M059J (cell line): ENCODE results near the gene SEC14L5. TPM values are rescaled to one million over a fixed set of nuclear protein-coding genes. Genes with fewer than 3 reads are reported as not detected.

Experiments used
- DNase-seq: peaks from one replicate; pipeline ENCODE4 v3.0.0-alpha.2; 2012; ENCODE audit warnings: low read depth
- total RNA-seq: library from RNA; depleted of rRNA; stranded (reverse); fragments of >200 nt; shearing (Covaris generic); gene quantifications from 2 replicates; pipeline ENCODE4 v1.2.3, GENCODE V29; 2014

SEC14L5 gene
- total RNA-seq, 1 experiment from 2014 or later: 0.02 TPM

DNA sequence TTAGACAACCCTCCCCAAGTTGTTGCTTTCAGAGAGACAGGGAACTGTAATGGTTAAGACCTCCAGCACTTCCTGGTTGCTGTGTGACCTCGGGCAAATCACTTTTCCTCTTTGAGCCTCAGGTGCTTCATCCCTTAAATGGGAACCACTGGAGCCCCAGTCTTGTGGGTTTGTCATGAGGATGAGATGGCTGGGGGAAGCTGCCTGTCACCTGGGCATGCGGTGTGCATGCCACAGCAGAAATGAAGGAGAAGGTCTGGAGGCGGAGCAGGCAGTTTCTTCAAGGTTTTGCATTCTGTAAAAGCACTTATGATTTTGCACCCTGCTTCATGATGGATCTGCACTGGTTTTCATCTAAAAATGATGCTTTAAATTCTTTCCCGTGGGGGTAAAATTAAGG, 53.5 kb downstream of the SEC14L5 start:
- DNase-seq: no peak

DNA sequence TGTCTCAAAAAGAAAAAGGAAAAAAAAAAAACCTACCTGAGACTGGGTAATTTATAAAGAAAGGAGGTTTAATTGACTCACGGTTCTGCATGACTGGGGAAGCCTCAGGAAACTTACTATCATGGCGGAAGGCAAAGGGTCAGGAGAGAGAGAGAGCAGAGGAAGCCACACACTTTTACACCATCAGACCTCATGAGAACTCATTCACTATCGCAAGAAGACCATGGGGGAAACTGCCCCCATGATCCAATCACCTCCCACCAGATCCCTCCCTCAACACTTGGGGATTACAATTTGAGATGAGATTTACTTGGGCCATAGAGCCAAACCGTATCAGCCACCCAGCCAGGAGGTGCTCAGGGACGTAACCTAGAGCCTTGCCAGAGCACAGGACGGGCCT, 54.8 kb downstream of the SEC14L5 start:
- no peak for DNase-seq

DNA sequence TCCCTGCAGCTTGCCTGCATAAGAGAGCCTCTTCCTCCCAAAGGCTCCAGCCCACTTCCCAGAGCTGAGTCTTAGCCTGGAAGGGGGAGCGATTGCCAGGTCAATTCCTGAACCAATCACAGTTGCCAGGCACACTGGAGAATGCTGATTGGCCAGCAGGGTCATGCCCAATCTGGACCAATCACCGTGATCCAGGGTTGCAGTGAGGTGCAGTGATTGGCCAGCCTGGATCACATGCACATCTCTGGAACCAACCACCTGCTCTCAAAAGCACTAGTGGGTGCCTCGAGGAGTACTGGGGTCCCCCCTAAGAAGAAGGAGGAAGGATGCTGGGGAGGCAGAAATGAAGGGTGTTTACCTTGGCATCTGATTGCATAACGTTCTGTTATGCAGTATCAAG, 57.2 kb downstream of the SEC14L5 start:
- no peak for DNase-seq

DNA sequence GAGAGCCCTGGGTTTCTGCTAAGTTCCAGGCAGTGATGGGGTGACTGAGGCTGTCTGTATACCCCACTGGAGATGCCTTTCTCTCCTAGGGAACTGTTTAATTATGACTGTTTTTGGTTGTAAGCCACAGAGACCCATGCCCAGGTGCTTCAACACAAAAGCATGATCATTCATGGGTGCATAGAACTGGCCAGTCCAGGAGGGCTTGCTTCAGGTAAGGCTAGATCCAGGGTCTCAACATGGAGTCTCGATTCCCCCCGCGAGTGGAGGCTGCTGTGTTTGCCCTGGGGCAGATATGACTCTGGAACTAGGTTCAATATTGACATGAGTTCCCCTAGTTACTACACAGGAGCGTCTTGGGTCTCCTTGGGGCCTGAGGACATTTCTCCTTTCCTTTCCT, 57.8 kb downstream of the SEC14L5 start:
- no peak for DNase-seq

DNA sequence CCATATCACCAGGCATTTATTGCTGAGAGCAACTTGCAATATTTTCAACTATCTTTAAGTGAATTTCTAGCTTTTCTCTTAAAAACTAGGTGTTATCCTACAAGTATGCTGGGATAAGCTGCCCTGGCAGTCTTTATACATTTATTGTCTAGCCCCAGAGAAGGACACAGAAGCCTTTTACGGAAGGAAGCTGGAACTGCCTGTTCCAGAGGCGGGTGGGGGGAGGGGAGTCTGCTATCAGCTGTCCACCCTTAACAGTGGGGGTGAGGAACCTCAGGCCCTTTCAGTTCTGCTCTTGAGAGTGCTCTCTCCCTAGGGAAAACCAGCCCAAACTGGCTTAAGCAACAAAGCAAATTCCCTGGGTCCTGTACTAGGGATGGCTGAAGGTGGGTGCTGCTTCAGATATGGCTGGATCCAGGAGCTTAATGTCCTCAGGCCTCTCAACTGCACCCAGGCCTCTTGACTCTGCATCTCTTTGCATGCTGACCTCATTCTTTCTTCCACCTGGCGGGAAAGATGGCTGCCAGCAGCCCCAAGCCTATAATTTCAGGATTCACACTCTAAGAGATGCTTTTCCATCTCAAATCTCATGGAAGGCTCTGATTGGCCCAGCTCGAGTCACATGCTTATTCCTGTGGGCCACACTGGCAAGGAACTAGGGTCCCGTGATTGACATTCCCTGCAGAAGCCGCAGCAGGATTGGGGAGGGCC, 59.0 kb downstream of the SEC14L5 start:
- DNase-seq: no peak

DNA sequence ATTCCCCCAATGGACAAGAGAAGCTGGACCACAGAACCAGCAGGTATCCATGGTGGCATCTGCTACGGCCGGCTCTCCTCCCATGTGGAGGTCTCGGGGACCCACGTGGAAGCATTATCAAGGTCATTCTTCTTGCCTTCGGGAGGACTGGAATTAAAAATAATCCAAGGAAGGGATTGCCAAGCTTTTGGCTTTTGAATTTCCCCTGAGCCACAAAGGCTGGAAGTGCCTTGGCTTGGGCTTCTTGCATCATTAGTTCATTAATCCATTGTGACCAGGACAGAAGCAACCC, 59.5 kb downstream of the SEC14L5 start:
- no peak for DNase-seq

DNA sequence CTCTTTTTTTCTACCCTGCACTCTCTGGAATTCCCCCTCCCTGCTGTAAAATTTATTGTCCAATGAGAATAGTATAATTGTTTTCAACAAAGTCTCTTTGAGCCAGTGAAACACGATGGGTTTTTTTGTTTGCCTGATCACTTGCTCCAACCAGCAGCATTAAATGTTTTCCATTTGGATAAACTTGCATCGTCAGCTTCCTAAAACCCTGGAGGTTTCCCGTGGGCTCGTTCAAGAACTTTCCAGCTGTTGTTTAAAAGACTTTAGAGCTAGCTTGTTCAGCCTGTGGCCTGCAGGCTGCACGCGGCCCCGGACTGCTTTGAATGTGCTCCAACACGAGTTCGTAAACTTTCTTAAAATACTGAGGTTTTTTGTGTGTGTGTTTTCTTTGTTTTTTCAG, 60.7 kb downstream of the SEC14L5 start:
- DNase-seq: no peak

DNA sequence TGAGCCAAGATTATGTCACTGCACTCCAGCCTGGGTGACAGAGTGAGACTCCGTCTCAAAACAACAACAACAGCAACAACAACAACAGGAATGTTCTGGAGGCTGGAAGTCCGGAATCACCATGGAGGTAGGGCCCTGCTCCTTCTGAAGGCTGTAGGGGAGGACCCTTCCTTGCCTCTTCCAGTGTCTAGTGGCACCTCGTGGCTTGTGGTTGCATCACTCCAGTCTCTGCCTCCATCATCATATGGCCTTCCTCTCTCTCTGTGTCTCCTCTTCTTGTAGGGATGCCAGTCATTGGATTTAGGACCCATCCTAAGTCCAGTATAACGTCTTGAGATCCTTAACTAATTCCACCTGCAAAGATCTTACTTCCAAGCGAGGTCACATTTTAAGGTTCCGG, 61.6 kb downstream of the SEC14L5 start:
- DNase-seq: no peak

DNA sequence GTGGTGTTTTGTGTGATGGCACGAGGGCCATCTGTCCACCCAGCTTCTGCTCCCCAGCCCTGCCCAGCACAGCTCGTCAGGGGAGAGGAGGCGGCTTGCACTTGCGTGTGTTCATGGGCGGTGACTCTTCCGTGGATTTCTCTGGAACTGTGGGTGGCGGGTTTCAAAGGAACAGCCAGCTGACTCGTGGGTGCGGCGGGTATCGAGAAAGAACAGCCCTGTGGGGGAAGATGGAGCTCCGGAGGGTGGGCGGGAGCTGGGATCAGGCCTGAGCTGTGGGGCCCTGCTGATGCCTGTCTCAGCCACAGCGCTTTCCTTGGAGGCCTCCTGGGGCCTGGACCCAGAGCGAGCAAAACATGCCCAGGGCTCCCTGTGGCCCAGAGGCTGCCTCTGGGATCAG, 62.4 kb downstream of the SEC14L5 start:
- DNase-seq: no peak

DNA sequence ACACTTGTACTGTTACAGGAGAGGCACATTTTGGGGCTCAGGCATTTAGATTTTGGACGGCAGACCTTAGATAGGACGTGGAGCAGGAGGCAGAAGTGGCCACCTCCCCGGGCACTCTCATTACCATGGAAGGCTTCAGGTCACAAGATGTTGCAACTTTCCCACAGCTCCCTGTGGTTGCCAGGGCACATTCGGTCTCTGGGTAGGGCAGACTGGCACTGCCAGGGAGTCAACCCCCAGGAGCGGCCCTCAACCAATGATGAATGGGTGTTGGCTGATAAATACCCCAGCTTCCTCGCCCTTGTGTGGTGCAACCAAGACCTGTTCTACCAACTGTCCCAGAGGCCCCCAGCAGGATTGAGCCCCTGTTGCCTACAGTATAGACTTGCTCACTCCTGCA, 64.4 kb downstream of the SEC14L5 start:
- DNase-seq: no peak

DNA sequence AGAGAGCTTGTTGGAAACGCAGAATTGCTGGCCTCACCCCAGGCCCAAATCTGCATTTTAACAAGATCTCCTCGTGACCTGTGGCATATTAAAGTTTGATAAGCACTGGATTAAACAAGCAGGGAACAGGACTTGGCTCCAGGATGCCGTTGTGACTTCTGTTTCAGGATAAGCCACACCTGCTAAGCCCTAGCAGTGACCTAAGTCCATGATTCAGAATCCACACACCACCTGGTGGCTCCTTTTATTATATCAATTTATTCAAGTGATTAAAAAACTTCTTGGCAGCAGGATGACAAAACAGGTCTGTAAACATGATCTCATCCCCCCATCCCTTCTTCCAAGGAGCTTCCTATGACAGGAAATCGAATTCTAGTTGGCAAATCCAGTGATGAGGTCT, 66.5 kb downstream of the SEC14L5 start:
- peak; percentile 62 for DNase-seq

DNA sequence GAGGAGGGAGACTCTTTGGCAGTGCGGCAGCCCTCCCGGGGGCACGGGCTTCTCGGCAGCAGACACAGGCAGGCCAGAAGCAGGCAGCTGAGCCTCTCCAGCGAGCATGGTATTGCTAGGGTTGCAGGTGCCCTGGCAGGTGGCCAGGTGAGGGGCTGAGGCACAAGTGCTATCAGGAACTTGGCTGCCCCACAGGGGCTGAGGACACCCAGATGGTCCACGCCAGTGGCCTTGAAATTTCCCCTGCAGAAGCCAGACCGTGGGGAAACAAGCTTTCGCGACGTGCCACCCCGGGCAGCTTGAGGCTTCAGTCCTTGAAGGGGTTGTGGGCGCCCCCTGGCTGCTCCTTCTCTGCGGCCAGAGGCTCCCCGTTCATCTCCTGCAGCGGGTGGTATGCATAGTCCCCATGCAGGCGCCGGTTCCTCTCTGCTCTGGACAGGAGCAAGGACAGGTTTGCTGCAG, 67.1 kb downstream of the SEC14L5 start:
- no peak for DNase-seq

DNA sequence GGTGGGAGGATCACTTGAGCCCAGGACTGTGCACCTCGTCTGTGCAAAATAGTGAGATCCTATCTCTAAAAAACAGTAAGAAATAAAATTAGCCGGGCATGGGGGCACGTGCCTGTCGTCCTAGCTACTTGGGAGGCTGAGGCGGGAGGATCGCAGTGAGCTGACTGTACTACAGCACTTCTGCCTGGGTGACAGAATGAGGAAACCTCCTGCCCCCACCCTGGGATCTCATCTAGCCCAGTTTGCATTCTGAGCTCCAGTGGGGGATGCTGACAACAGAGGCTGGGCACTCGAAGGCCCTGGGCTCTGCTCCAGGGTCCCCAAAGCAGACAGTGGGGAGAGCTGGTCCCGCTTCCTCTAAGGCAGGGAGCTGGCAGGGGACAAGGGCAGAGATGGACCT, 68.5 kb downstream of the SEC14L5 start:
- no peak for DNase-seq

DNA sequence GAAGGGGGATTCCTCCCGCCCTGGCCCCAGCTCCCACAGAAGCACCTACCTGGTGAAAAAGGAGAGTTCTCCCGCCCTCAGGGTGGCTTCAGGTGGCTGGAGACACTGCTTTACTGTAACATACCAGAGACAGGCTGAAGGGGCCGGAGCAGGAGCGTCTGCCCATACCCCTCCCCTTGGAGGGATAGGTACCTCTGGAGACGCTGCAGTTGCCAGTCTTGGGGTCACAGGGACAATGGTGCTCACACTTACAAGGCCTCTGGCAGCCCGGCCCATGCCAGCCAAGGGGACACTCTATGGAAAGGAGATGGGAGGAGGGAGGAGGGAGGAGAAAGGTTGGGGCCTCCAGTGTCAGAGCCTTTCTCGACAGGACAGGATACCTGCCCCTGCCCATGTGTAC, 69.0 kb downstream of the SEC14L5 start:
- DNase-seq: no peak

DNA sequence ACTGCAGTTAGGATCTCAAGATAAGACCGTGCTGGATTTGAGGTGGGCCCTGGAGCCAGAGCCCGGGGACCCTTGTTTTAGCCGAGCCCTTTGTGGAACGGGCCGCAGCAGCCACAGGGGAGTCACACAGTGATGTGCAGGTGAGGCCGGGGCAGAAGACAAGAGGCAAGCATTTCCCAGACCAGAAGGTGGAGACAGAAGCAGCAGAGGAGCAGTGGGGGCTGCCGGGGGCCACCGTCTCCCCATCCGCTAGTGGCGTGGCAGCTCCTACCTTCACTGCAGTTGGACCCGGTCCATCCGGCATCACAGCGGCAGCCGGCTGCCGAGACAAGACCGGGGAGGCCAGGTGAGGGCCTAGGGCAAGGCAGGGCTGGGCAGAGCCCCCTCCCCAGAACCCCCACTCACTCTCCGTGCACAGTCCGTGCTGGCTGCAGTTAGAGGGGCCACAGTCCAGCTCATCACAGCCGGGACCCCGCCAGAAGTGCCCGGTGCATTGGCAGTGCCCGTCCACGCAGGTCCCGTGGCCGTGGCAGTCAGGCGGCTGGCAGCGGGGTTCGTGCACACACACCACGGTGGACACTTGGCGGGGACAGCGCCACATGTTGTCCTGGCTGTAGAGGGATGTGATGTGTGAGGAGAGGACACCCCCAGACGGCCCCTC, 69.6 kb downstream of the SEC14L5 start:
- no peak for DNase-seq

DNA sequence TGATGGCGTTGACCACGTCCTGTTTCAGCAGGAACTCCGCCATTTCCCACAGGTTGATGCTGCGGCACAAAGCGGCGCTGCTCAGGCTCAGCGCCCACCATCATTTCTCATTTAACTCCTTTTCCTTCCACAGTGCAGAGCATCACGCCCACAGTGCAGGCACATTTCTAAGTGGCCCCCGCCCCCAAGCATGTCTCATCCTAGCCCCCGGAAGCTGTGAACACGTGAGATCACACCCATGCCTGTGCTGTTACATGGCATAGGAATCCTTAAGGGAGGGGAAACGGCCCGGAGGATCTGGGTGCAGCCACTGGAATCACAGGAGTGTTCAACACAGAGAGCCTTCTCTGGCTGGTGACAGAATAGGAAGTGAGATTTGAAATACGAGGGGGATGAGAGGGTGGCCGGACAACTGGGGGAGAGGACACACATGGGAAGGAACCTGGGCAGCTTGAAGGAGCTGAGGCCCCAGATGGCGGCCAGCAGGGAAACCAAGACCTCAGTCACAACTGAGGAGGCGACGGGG, 70.9 kb downstream of the SEC14L5 start:
- no peak for DNase-seq

DNA sequence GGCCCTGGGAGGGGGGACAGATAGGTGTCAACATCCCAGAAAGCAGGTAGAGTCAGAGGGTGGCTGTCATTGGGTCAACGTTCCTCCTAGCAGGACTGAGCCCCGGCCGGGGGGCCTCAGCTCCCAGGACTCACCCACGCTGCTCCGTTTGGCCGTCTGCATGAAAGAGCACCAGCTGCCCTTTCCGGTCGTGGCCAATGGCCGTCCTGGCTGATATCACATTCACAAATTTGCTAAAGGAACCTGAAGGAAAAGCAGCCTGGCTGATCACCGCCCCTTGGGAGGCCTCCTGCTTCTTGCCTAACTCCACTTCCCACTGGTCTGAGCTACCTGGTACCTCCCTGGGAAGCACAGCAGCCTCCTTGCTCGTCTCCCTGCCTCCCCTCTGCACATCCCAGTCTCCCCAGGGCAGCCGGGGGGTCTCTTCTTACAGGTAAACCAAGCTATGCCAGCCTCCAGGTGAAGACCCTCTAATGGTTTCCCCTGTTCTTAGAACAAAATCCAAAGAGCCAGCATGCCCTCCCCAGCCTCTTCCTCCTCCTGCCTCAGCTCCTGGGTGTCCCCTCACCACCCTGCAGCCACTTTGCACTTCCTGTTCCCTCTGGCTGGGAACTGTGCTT, 72.2 kb downstream of the SEC14L5 start:
- no peak for DNase-seq

DNA sequence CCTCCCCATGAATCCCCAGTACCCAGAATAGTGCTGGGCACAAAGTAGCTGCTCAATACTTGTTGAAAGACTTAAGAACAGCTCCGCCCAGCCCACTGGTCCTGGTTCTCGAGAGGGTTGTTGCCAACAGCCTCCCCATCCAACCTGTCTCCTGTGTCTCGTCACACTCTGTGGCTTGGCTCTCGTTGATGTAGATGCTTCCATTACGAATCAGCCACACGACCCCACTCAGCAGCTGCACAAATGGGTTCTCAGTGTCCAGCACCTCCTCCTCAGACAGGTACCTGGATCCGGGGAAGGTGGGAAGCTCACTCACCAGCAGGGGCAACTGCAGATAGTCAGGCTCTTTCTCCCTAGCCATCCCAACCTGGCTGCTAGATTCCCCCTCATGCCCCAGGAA, 73.5 kb downstream of the SEC14L5 start:
- no peak for DNase-seq

DNA sequence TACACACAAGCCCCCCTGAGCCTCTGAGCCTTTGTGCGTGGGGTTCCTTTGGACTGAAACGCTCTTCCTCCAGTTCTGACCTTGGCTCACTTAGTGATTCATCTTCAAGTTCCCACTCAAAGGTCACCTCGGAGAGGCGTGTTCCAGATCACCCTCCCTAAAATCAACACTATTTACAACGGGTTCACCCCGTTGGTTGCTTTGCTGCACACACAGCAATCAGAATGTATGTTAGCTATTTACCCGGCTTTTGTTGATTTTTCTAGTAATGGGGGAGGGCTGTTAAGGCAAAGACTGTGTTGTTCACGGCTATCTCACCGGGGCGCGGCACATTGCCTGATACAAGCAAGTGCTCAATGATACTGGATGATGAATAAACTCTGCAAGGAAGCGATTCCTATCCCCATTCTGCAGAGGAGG, 74.6 kb downstream of the SEC14L5 start:
- no peak for DNase-seq

DNA sequence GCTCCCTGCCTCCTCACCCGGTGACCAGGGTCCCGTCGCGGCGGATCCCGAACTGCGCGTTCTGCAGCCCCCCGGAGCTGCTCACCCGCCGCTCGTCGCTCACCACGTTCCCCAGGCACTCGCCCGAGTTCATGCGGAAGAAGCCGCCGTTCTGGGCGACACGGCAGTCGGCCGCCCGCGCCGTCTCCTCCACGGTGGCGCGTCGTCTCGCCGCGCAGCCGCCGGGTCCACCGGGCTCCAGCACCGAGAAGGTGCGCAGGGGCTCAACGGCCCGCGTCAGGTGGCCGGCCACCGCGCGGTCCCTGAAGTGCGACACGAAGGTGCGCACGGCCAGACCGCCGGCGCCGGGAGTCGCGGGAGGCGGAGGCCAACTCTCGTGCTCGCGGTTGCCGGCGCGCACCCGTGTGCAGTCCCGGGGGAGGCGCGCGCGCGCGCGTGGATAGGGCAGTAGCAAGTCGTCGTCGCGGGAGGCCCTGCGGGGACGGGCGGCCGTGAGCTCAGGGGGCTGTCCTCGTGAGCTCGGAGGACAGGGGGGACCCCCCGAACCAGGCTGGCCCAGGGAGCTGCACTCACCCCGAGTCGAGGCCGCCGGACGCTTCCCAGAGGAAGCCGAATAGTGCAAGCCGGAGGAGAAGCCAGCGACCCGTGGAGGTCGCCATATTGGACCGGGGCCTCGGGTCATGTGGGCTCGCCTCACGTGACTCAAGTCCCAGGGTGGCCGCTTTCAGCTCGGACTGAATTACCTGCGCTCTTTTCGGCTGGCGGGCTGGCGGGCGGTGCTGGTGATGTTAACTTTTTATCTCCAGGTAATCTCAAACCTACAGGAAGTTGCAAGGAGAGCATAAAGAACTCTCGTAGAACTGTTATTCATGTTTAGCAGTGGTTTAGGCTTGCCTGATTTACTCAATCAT, 75.4 kb downstream of the SEC14L5 start, which contains the start of gene NAGPA:
TSS of gene NAGPA (minus strand) at position 680 of the 911 bp plus-strand sequence. CDS start at position 659, 21 bp downstream.
- peak; percentile 77 for DNase-seq

DNA sequence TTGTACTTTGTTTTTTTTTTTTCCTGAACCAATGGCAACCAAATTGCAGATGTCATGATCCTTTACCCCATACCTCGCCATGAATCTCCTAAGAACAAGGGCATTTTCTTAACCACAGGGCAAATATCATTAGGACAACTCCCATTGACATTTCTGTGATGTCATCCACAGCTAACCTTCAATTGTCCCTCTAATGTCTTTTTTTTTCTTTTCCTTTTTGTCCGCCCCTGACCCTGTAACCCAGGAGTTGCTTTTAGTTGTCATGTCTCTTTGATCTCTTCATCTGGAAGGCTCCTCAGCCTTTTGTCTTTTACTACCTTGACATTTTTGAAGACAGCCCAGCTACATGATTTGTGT, 76.0 kb downstream of the SEC14L5 start:
- no peak for DNase-seq

DNA sequence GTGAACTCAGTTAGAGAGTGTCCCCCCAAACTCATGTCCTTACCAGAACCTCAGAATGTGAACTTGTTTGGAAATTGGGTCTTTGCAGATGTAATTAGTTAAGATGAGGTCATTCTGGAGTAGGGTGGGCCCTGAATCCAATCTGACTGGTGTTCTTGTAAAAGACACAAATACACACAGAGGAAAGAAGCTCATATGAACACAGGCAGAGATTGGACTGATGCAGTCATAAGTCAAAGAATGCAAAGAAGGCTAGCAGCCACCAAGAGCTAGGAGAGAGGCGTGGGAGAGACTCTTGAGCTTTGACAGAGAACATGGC, 77.7 kb downstream of the SEC14L5 start:
- DNase-seq: no peak
